NT2/D1 (cell line): ENCODE data around the gene CHST9.

ENCODE experiments used
- SUZ12 ChIP-seq: IDR thresholded peaks from 2 replicates; pipeline ENCODE4 v1.6.1; 2011; ENCODE audit not compliant: insufficient read length, insufficient read depth; ENCODE audit errors: extremely low read depth
- YY1 ChIP-seq: IDR thresholded peaks from 2 replicates; pipeline ENCODE4 v1.6.1; 2011; ENCODE audit not compliant: insufficient read length, insufficient read depth

GRCh38 chr18:27124196-27124595, 60.9 kb downstream of the CHST9 start:
- TF ChIP-seq SUZ12 (no peak), YY1 (no peak)
